Stimulated activated CD4-positive, alpha-beta T cell treated with anti-CD3 and anti-CD28 coated beads, Interleukin-4, amount 100 ng/mL, for 4 hours (primary cell): ENCODE results near the gene LELP1.

Source experiments
- DNase-seq, 2 experiments: peaks; one replicate each; pipeline ENCODE4 v3.0.0-alpha.2; 2020

The LELP1 gene

GRCh38 chr1:153229076-153229829 lies 26.0 kb downstream of the LELP1 start:
- DNase-seq, result peak in 1 of 2 experiments; percentile 6

GRCh38 chr1:153231363-153231762 lies 28.1 kb downstream of the LELP1 start:
- DNase-seq, result no peak

GRCh38 chr1:153231785-153232184 lies 28.6 kb downstream of the LELP1 start:
- DNase-seq, result no peak

- DNase-seq, result no peak
Measured at GRCh38 chr1:153232553-153232952, 29.3 kb downstream of the LELP1 start.

- DNase-seq, result no peak
Measured at GRCh38 chr1:153233448-153233847, 30.2 kb downstream of the LELP1 start.

- DNase-seq, result no peak
Measured at GRCh38 chr1:153238527-153238926, 35.3 kb downstream of the LELP1 start.

GRCh38 chr1:153242160-153242559 lies 38.9 kb downstream of the LELP1 start:
- no peak for DNase-seq

- DNase-seq, result no peak
Measured at GRCh38 chr1:153245466-153245865, 42.2 kb downstream of the LELP1 start.

GRCh38 chr1:153246018-153246417 lies 42.8 kb downstream of the LELP1 start:
- DNase-seq, result no peak

- no peak for DNase-seq
Measured at GRCh38 chr1:153246825-153247224, 43.6 kb downstream of the LELP1 start.

GRCh38 chr1:153248176-153248879 lies 45.1 kb downstream of the LELP1 start:
- DNase-seq, result no peak

GRCh38 chr1:153250166-153250565 lies 46.9 kb downstream of the LELP1 start:
- DNase-seq, result no peak

- no peak for DNase-seq
Measured at GRCh38 chr1:153251087-153251486, 47.9 kb downstream of the LELP1 start.

GRCh38 chr1:153251562-153251961 lies 48.3 kb downstream of the LELP1 start:
- DNase-seq, result no peak

- DNase-seq, result no peak
Measured at GRCh38 chr1:153251988-153252387, 48.8 kb downstream of the LELP1 start.

GRCh38 chr1:153253076-153253475 lies 49.8 kb downstream of the LELP1 start:
- DNase-seq, result no peak

GRCh38 chr1:153253693-153254092 lies 50.5 kb downstream of the LELP1 start:
- no peak for DNase-seq
